Hepatocyte (in vitro differentiated cells): Measurements from ENCODE around the gene TMPRSS4. TPM values are rescaled to one million over a fixed set of nuclear protein-coding genes. Genes with fewer than 3 reads are reported as not detected.

ENCODE experiments used
- DNase-seq: peaks from one replicate; pipeline ENCODE4 v3.0.0-alpha.2; 2016; ENCODE audit warnings: low spot score
- H2AFZ ChIP-seq: fragments of 200-600 bp; sonication (generic); 2 replicates; pipeline ENCODE4 v1.6.0; 2016; ENCODE audit warnings: antibody characterized with exemption, mild to moderate bottlenecking
- H3K27ac ChIP-seq: fragments of 200-600 bp; sonication (generic); 2 replicates; pipeline ENCODE4 v1.5.1; 2016; ENCODE audit warnings: mild to moderate bottlenecking
- H3K27me3 ChIP-seq: fragments of 200-600 bp; sonication (generic); 2 replicates; pipeline ENCODE4 v1.6.1; 2016
- H3K36me3 ChIP-seq: fragments of 200-600 bp; sonication (generic); replicated peaks from 2 replicates; pipeline ENCODE4 v1.5.1; 2016; ENCODE audit warnings: low read depth; ENCODE audit not compliant: insufficient read depth
- H3K4me1 ChIP-seq: fragments of 200-600 bp; sonication (generic); 2 replicates; pipeline ENCODE4 v1.5.1; 2016; ENCODE audit warnings: mild to moderate bottlenecking, moderate library complexity; ENCODE audit not compliant: insufficient read depth
- H3K4me2 ChIP-seq: fragments of 200-600 bp; sonication (generic); 2 replicates; pipeline ENCODE4 v1.6.0; 2016
- H3K4me3 ChIP-seq: fragments of 200-600 bp; sonication (generic); 2 replicates; pipeline ENCODE4 v1.5.1; 2016; ENCODE audit warnings: mild to moderate bottlenecking
- H3K79me2 ChIP-seq: fragments of 200-600 bp; sonication (generic); 2 replicates; pipeline ENCODE4 v1.6.0; 2017; ENCODE audit warnings: mild to moderate bottlenecking
- H3K9me2 ChIP-seq: fragments of 200-600 bp; sonication (generic); replicated peaks from 2 replicates; pipeline ENCODE4 v1.6.0; 2017; ENCODE audit warnings: mild to moderate bottlenecking; ENCODE audit not compliant: insufficient read depth
- H3K9me3 ChIP-seq: fragments of 200-600 bp; sonication (generic); 2 replicates; pipeline ENCODE4 v1.5.1; 2016; ENCODE audit warnings: low read depth, mild to moderate bottlenecking
- H4K20me1 ChIP-seq: fragments of 200-600 bp; sonication (generic); 2 replicates; pipeline ENCODE4 v1.6.0; 2016; ENCODE audit warnings: mild to moderate bottlenecking; ENCODE audit not compliant: insufficient read depth, poor library complexity, severe bottlenecking
- EZH2 ChIP-seq: fragments of 200-600 bp; sonication (generic); IDR thresholded peaks from 2 replicates; pipeline ENCODE4 v1.6.1; 2016; ENCODE audit warnings: antibody characterized with exemption, mild to moderate bottlenecking, borderline replicate concordance
- EZH2phosphoT487 ChIP-seq: fragments of 200-600 bp; sonication (generic); IDR thresholded peaks from one replicate; pipeline ENCODE4 v1.6.1; 2018; ENCODE audit warnings: antibody characterized with exemption, mild to moderate bottlenecking, low read depth, moderate library complexity; ENCODE audit not compliant: unreplicated experiment, severe bottlenecking
- WGBS: methylation state at CpG from one replicate; pipeline ENCODE4 v1.1.6; 2016; ENCODE audit warnings: low lambda C conversion rate; ENCODE audit errors: missing lambda C conversion rate; 5-methylcytosine and 5-hydroxymethylcytosine counted together
- polyA plus RNA-seq: library from polyadenylated mRNA; unstranded; fragments of >200 nt; fragmentation: Nextera tagmentation; extraction: Ambion mirVana; gene quantifications from 2 replicates; pipeline ENCODE4 v1.2.1, GENCODE V29; 2016
- total RNA-seq: library from RNA; depleted of rRNA; stranded (reverse); fragments of >200 nt; gene quantifications from 2 replicates; pipeline ENCODE4 v1.2.3, GENCODE V29; 2014
- TF ChIP-seq, protein P1 (sequence below): fragments of 200-600 bp; sonication (generic); IDR thresholded peaks from 2 replicates; pipeline ENCODE4 v1.5.1; 2016; ENCODE audit warnings: antibody characterized with exemption, mild to moderate bottlenecking; ENCODE audit not compliant: poor library complexity

The TMPRSS4 gene
- total and polyA plus RNA-seq, 2 experiments from 2014 or later, result 10.9 to 16.2 TPM

DNA sequence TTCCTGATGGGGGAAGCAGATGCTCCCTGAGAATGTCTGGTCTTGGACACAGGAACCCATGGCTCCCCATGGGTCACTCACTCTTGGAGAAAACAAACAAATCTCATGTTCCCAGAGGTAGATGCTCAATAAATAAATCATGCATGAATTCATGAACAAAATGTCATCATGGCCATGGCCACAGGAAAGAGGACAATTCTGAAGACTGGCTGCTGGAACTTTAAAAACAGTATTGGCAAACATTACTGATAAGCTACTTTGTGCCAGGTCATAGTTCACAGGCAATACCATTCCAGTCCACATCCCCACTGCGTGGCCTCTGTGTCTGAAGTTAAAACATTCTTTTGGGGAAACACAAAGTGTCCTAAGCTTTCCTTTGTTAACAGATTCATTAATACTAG is 19.1 kb downstream of the TMPRSS4 start:
- H2AFZ ChIP-seq, result no peak overlapping the region
- no peaks in the 10 kb centered on the region for H3K9me3 ChIP-seq
- H4K20me1 ChIP-seq, result no peaks in the 10 kb centered on the region
- peaks cover 20% of the 10 kb centered on the region for H3K4me1 ChIP-seq
- no peaks in the 10 kb centered on the region for H3K36me3 ChIP-seq
- H3K79me2 ChIP-seq, result no peaks in the 10 kb centered on the region
- H3K27me3 ChIP-seq, result no peaks in the 10 kb centered on the region
- H3K27ac ChIP-seq, result peak overlapping the region; percentile 56
- no peak for TF ChIP-seq EZH2phosphoT487
- TF ChIP-seq, protein P1, sequence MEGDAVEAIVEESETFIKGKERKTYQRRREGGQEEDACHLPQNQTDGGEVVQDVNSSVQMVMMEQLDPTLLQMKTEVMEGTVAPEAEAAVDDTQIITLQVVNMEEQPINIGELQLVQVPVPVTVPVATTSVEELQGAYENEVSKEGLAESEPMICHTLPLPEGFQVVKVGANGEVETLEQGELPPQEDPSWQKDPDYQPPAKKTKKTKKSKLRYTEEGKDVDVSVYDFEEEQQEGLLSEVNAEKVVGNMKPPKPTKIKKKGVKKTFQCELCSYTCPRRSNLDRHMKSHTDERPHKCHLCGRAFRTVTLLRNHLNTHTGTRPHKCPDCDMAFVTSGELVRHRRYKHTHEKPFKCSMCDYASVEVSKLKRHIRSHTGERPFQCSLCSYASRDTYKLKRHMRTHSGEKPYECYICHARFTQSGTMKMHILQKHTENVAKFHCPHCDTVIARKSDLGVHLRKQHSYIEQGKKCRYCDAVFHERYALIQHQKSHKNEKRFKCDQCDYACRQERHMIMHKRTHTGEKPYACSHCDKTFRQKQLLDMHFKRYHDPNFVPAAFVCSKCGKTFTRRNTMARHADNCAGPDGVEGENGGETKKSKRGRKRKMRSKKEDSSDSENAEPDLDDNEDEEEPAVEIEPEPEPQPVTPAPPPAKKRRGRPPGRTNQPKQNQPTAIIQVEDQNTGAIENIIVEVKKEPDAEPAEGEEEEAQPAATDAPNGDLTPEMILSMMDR, result no peak
- TF ChIP-seq EZH2, result no peak
- no peaks in the 10 kb centered on the region for H3K9me2 ChIP-seq
- no peak overlapping the region for H3K4me2 ChIP-seq
- no peak for DNase-seq
- WGBS, result 71% methylated on average over 1 of the region's 1 CpG
- no peak overlapping the region for H3K4me3 ChIP-seq

- Histone ChIP-seq H3K4me3 (no peak overlapping the region), H4K20me1 (no peaks in the 10 kb centered on the region), H3K27ac (no peak overlapping the region), H3K4me2 (no peak overlapping the region), H2AFZ (no peak overlapping the region), H3K79me2 (no peaks in the 10 kb centered on the region), H3K27me3 (no peaks in the 10 kb centered on the region), H3K36me3 (no peaks in the 10 kb centered on the region), H3K9me3 (no peaks in the 10 kb centered on the region), H3K9me2 (no peaks in the 10 kb centered on the region), H3K4me1 (peaks cover 7% of the 10 kb centered on the region)
- 70% methylated on average over 11 of the region's 11 CpGs for WGBS
- no peak for DNase-seq
- TF ChIP-seq, protein P1, result no peak
- TF ChIP-seq EZH2, result no peak
- no peak for TF ChIP-seq EZH2phosphoT487
These were observed 22.3 kb downstream of the TMPRSS4 start for GRCh38 chr11:118098996-118099837.

GRCh38 chr11:118099838-118100556 is 23.1 kb downstream of the TMPRSS4 start:
- Histone ChIP-seq H3K9me2 (no peaks in the 10 kb centered on the region), H3K9me3 (no peaks in the 10 kb centered on the region), H3K27ac (no peak overlapping the region), H3K27me3 (no peaks in the 10 kb centered on the region), H3K79me2 (no peaks in the 10 kb centered on the region), H3K4me2 (no peak overlapping the region), H3K36me3 (no peaks in the 10 kb centered on the region), H2AFZ (no peak overlapping the region), H3K4me3 (no peak overlapping the region), H4K20me1 (no peaks in the 10 kb centered on the region), H3K4me1 (peaks cover 7% of the 10 kb centered on the region)
- TF ChIP-seq EZH2phosphoT487 (no peak), EZH2 (no peak)
- TF ChIP-seq, protein P1, result no peak
- no peak for DNase-seq
- WGBS, result 86% methylated on average over 10 of the region's 10 CpGs
